Measurements from ENCODE around the gene TBC1D4.

Gene TBC1D4

DNA sequence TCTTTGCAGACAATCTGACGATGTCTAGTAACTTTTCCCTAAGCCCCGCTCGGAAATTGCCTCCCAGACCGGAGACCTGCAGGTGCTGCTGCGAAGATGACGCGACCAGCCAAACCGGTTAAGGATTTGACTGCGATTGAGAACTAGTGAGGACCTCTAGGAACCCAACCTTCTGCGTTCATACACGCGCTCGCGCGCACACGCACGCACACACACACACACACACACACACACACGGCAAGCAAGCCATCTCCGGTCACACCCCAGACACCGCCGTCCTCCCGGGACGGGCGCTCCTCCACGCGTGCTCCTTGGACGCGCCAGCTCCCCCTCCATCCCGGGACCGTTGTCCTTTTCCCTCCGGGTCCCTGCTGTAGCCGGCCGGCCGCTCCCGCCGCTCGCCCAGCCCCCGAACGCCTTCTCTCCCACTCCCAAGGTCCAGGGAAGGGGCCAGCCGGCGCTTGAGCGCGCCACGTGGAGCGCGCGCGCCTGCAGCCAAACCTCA lies 1.2 kb downstream of the TBC1D4 start:
- TF ChIP-seq, protein P1, sequence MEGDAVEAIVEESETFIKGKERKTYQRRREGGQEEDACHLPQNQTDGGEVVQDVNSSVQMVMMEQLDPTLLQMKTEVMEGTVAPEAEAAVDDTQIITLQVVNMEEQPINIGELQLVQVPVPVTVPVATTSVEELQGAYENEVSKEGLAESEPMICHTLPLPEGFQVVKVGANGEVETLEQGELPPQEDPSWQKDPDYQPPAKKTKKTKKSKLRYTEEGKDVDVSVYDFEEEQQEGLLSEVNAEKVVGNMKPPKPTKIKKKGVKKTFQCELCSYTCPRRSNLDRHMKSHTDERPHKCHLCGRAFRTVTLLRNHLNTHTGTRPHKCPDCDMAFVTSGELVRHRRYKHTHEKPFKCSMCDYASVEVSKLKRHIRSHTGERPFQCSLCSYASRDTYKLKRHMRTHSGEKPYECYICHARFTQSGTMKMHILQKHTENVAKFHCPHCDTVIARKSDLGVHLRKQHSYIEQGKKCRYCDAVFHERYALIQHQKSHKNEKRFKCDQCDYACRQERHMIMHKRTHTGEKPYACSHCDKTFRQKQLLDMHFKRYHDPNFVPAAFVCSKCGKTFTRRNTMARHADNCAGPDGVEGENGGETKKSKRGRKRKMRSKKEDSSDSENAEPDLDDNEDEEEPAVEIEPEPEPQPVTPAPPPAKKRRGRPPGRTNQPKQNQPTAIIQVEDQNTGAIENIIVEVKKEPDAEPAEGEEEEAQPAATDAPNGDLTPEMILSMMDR (IDR thresholded peaks at IDR 0.05; ENCODE audit: low read depth, low read length) = no peak
- DNase-seq (ENCODE audit: low read depth, low spot score) = peak; percentile 58
- in situ Hi-C loops (cut with HindIII; ENCODE audit: low sequenced_read_pairs) = no loop called here
- peak overlapping the region; percentile 76 for H3K4me3 ChIP-seq (ENCODE audit: low read depth, low read length)

GRCh38 chr13:75479102-75479740 lies 2.7 kb downstream of the TBC1D4 start:
- in situ Hi-C loops (cut with HindIII; ENCODE audit: low sequenced_read_pairs) = no loop called here
- no peak overlapping the region for H3K4me3 ChIP-seq (ENCODE audit: low read depth, low read length)
- TF ChIP-seq, protein P1 (IDR thresholded peaks at IDR 0.05; ENCODE audit: low read depth, low read length) = no peak

GRCh38 chr13:75478659-75479058 lies 3.3 kb downstream of the TBC1D4 start:
- DNase-seq (ENCODE audit: low read depth, low spot score) = no peak
- in situ Hi-C loops (cut with HindIII; ENCODE audit: low sequenced_read_pairs) = no loop called here
- no peak overlapping the region for H3K4me3 ChIP-seq (ENCODE audit: low read depth, low read length)
- TF ChIP-seq, protein P1 (IDR thresholded peaks at IDR 0.05; ENCODE audit: low read depth, low read length) = no peak

More at GRCh38 chr13:75479102-75479740, 2.7 kb downstream of the TBC1D4 start:
- DNase-seq (ENCODE audit: low read depth, low spot score) = no peak

- H3K4me3 ChIP-seq (ENCODE audit: low read depth, low read length) = no peak overlapping the region
- TF ChIP-seq, protein P1 (IDR thresholded peaks at IDR 0.05; ENCODE audit: low read depth, low read length) = no peak
- in situ Hi-C loops (cut with HindIII; ENCODE audit: low sequenced_read_pairs) = no loop called here
- DNase-seq (ENCODE audit: low read depth, low spot score) = no peak
These were observed 7.0 kb downstream of the TBC1D4 start for GRCh38 chr13:75474956-75475355.

GRCh38 chr13:75473468-75473867 lies 8.5 kb downstream of the TBC1D4 start:
- H3K4me3 ChIP-seq (ENCODE audit: low read depth, low read length) = no peak overlapping the region
- in situ Hi-C loops (cut with HindIII; ENCODE audit: low sequenced_read_pairs) = no loop called here
- no peak for DNase-seq (ENCODE audit: low read depth, low spot score)
- TF ChIP-seq, protein P1 (IDR thresholded peaks at IDR 0.05; ENCODE audit: low read depth, low read length) = no peak

DNA sequence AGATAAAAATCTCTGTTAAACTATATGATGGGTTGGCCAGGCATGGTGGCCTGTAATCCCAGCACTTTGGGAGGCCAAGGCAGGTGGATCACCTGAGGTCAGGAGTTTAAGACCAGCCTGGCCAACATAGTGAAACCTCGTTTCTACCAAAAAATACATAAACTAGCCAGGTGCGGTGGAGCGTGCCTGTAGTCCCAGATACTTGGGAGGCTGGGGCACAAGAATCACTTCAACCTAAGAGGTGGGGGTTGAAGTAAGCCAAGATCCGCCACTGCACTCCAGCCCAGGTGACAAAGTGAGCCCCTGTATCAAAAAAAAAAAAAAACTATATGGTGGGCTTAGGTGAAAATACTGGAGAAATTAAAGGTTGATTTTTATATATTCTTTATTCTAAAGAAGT lies 11.3 kb downstream of the TBC1D4 start:
- TF ChIP-seq, protein P1 (IDR thresholded peaks at IDR 0.05; ENCODE audit: low read depth, low read length) = no peak
- in situ Hi-C loops (cut with HindIII; ENCODE audit: low sequenced_read_pairs) = no loop called here
- H3K4me3 ChIP-seq (ENCODE audit: low read depth, low read length) = no peak overlapping the region
- no peak for DNase-seq (ENCODE audit: low read depth, low spot score)

Data from astrocyte of the spinal cord (primary cell).